ENCODE data around the gene CDH2. TPM values are rescaled to one million over a fixed set of nuclear protein-coding genes. Genes with fewer than 3 reads are reported as not detected.
"Not testable (repeated sequence)": the region's sequence is repeated elsewhere in the genome, so short reads cannot be mapped to it uniquely, and the experiment has no call there.

The CDH2 gene
- total RNA-seq, 1 donor from 2014 or later = 87.2 TPM

DNA sequence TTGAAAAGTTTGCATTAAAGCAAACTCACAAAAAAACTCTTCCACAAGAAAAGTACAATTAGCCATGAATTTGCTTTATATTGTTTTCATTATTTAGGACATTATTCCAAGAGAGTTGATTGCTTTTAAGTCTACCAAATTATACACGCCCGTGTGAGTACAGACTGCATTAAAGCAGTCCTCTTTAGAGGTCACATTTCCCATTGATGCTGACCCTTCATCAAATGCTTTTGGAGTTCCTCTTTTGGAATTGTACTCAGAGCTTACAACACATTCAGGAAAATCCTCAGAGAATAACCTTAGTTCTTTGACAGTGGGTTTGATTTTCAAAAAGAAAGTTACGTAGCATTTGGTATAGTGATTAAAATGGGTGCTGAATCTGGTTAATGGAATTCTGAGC, 256.1 kb downstream of the CDH2 start:
- Mint-ChIP-seq H3K9me3 (ENCODE audit: unreplicated experiment) (no peaks in the 10 kb centered on the region), H3K27ac (ENCODE audit: unreplicated experiment) (no peak overlapping the region), H3K36me3 (ENCODE audit: unreplicated experiment) (no peaks in the 10 kb centered on the region), H3K27me3 (ENCODE audit: unreplicated experiment) (no peaks in the 10 kb centered on the region), H3K4me3 (ENCODE audit: unreplicated experiment) (no peak overlapping the region), H3K4me1 (ENCODE audit: unreplicated experiment) (peaks cover 20% of the 10 kb centered on the region)
- DNase-seq (ENCODE audit: extremely low spot score, unreplicated experiment) = no peak
- TF ChIP-seq, protein P1, sequence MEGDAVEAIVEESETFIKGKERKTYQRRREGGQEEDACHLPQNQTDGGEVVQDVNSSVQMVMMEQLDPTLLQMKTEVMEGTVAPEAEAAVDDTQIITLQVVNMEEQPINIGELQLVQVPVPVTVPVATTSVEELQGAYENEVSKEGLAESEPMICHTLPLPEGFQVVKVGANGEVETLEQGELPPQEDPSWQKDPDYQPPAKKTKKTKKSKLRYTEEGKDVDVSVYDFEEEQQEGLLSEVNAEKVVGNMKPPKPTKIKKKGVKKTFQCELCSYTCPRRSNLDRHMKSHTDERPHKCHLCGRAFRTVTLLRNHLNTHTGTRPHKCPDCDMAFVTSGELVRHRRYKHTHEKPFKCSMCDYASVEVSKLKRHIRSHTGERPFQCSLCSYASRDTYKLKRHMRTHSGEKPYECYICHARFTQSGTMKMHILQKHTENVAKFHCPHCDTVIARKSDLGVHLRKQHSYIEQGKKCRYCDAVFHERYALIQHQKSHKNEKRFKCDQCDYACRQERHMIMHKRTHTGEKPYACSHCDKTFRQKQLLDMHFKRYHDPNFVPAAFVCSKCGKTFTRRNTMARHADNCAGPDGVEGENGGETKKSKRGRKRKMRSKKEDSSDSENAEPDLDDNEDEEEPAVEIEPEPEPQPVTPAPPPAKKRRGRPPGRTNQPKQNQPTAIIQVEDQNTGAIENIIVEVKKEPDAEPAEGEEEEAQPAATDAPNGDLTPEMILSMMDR (IDR thresholded peaks at IDR 0.05) = no peak

DNA sequence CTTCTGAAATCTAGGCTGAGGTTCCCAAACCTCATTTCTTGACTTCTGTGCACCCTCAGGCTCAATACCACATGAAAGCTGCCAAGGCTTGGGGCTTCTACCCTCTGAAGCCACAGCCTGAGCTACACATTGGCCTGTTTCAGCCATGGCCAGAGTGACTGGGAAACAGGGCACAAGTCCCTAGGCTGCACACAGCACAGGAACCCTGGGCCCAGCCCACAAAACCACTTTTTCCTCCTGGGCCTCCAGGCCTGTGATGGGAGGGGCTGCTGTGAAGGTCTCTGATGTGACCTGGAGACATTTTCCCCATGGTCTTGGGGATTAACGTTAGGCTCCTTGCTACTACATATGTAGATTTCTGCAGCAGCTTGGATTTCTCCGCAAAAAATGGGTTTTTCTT, 270.7 kb downstream of the CDH2 start:
- DNase-seq (ENCODE audit: extremely low spot score, unreplicated experiment); H3K36me3 Mint-ChIP-seq (ENCODE audit: unreplicated experiment); H3K27me3 Mint-ChIP-seq (ENCODE audit: unreplicated experiment); H3K4me3 Mint-ChIP-seq (ENCODE audit: unreplicated experiment); H3K4me1 Mint-ChIP-seq (ENCODE audit: unreplicated experiment); H3K27ac Mint-ChIP-seq (ENCODE audit: unreplicated experiment): not testable (repeated sequence)
- peaks cover 33% of the 10 kb centered on the region for H3K9me3 Mint-ChIP-seq (ENCODE audit: unreplicated experiment)

DNA sequence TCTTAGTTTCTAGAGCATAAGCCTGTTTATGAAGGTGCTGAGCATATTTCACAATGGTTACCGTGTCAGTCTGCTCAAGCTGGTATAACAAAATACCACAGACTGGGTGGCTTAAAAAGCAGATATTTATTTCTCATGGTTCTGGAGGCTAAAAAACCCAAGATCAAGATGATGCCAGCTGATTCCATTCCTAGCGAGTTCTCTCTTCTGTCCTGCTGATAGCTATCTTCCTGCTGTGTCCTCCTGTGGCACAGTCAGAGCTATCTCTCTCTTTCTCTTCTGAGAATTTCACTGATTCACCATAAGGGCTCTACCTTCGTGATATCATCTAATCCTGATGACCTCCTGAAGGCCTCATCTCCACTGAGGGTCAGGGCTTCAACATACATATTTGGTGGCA, 273.0 kb downstream of the CDH2 start:
- no peaks in the 10 kb centered on the region for H3K36me3 Mint-ChIP-seq (ENCODE audit: unreplicated experiment)
- TF ChIP-seq, protein P1 (IDR thresholded peaks at IDR 0.05) = no peak
- H3K27me3 Mint-ChIP-seq (ENCODE audit: unreplicated experiment) = no peaks in the 10 kb centered on the region
- no peak overlapping the region for H3K4me3 Mint-ChIP-seq (ENCODE audit: unreplicated experiment)
- H3K4me1 Mint-ChIP-seq (ENCODE audit: unreplicated experiment) = no peaks in the 10 kb centered on the region
- no peak overlapping the region for H3K27ac Mint-ChIP-seq (ENCODE audit: unreplicated experiment)
- peaks cover 17% of the 10 kb centered on the region for H3K9me3 Mint-ChIP-seq (ENCODE audit: unreplicated experiment)
- no peak for DNase-seq (ENCODE audit: extremely low spot score, unreplicated experiment)

DNA sequence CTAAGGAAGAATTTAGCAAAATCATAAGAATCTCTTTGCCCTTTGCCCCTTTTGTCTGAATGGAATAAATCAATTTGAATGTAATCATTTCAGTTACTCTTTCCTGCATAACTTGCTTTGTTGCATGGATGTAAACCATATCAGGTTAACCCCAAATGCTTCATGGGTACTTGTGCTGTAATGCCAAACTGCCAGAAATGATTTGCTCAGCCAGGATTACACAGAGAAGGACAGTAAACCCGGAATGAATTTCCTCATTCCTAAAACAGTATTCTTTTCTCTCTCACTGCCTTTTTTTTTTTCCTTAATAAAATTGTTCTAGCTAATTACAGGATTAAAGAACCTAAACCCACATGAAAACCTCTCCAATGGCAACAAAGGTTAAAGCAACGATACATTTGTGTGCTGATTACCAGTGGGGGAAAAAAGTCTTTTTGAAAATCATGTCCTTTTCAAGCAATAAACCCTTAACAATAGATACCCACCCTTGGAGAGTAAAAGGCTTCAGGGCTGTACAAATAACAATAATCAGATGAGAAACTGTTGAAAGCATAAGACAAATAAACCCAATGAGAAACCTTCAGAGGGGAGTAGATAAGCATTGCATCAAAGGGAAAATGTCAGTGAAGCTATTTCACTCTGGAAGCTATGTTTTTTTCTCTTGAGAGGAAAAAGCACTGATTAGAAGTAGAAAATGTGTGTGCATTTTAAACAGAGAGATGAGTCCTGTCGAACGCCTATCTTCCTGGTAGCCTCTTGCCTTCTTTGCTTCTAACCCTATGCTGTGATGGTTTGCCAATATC, 275.3 kb downstream of the CDH2 start:
- no peaks in the 10 kb centered on the region for H3K27me3 Mint-ChIP-seq (ENCODE audit: unreplicated experiment)
- TF ChIP-seq, protein P1 (IDR thresholded peaks at IDR 0.05) = no peak
- no peak overlapping the region for H3K4me3 Mint-ChIP-seq (ENCODE audit: unreplicated experiment)
- H3K4me1 Mint-ChIP-seq (ENCODE audit: unreplicated experiment) = no peaks in the 10 kb centered on the region
- DNase-seq (ENCODE audit: extremely low spot score, unreplicated experiment) = no peak
- no peak overlapping the region for H3K27ac Mint-ChIP-seq (ENCODE audit: unreplicated experiment)
- peaks cover 7% of the 10 kb centered on the region for H3K9me3 Mint-ChIP-seq (ENCODE audit: unreplicated experiment)
- no peaks in the 10 kb centered on the region for H3K36me3 Mint-ChIP-seq (ENCODE audit: unreplicated experiment)
